CD4-positive, alpha-beta T cell treated with Interleukin-17A for 1 hour (primary cell): ENCODE measurements around the gene SLC29A1.

Experiments
- DNase-seq: peaks from one replicate; pipeline ENCODE4 v3.0.0-alpha.2; 2020

SLC29A1 gene

GRCh38 chr6:44256775-44257024 lies 33.3 kb downstream of the SLC29A1 start:
- DNase-seq, result no peak

- DNase-seq, result peak; percentile 78
Observed at GRCh38 chr6:44257025-44257752, 33.8 kb downstream of the SLC29A1 start, which contains the start of gene SLC35B2. Gene SLC35B2 (minus strand): TSS chr6:44257528. CDS start chr6:44257410, 118 bp downstream.

- DNase-seq, result peak; percentile 15
Observed at GRCh38 chr6:44257753-44258324, 34.4 kb downstream of the SLC29A1 start.

- peak; percentile 25 for DNase-seq
Observed at GRCh38 chr6:44258325-44258863, 35.0 kb downstream of the SLC29A1 start.

GRCh38 chr6:44258921-44259320 lies 35.5 kb downstream of the SLC29A1 start:
- no peak for DNase-seq

- no peak for DNase-seq
Observed at GRCh38 chr6:44260011-44260410, 36.6 kb downstream of the SLC29A1 start.

- DNase-seq, result no peak
Observed at GRCh38 chr6:44260451-44261297, 37.3 kb downstream of the SLC29A1 start.

GRCh38 chr6:44261581-44261980 lies 38.2 kb downstream of the SLC29A1 start:
- no peak for DNase-seq

GRCh38 chr6:44262467-44263353 lies 39.3 kb downstream of the SLC29A1 start:
- no peak for DNase-seq

GRCh38 chr6:44263354-44264100 lies 40.1 kb downstream of the SLC29A1 start:
- DNase-seq, result peak; percentile 78

GRCh38 chr6:44264154-44265006 lies 41.0 kb downstream of the SLC29A1 start:
- DNase-seq, result peak; percentile 64

- DNase-seq, result peak; percentile 96
Observed at GRCh38 chr6:44265007-44265721, 41.8 kb downstream of the SLC29A1 start, which contains the start of gene NFKBIE. Gene NFKBIE (minus strand): TSS chr6:44265551. CDS start chr6:44265346, 205 bp downstream.

- no peak for DNase-seq
Observed at GRCh38 chr6:44265722-44266233, 42.4 kb downstream of the SLC29A1 start.

- DNase-seq, result no peak
Observed at GRCh38 chr6:44266347-44266746, 43.0 kb downstream of the SLC29A1 start.

GRCh38 chr6:44267252-44267651 lies 43.9 kb downstream of the SLC29A1 start:
- no peak for DNase-seq

- peak; percentile 76 for DNase-seq
Observed at GRCh38 chr6:44268095-44268628, 44.8 kb downstream of the SLC29A1 start.

GRCh38 chr6:44269178-44269920 lies 46.0 kb downstream of the SLC29A1 start:
- no peak for DNase-seq

- peak; percentile 37 for DNase-seq
Observed at GRCh38 chr6:44269921-44270525, 46.6 kb downstream of the SLC29A1 start, which contains the start of gene TMEM151B. Gene TMEM151B (plus strand): TSS chr6:44270450. CDS start chr6:44270743, 293 bp downstream.
